Heart right ventricle (tissue), 16 donors: ENCODE results near the gene PIGN. TPM values are rescaled to one million over a fixed set of nuclear protein-coding genes. Genes with fewer than 3 reads are reported as not detected.
"Not testable (repeated sequence)": the region's sequence is repeated elsewhere in the genome, so short reads cannot be mapped to it uniquely, and the experiment has no call there.

Experiments
- ATAC-seq, 8 donors: fragments of 200-7000 bp; cut with Tn5 transposase; one replicate each; pipeline ENCODE4 v1.9.1; 2020; ENCODE audit warnings: mild to moderate bottlenecking in 8 of 8, moderate library complexity in 8 of 8, moderate number of reproducible peaks in 1 of 8
- DNase-seq, 2 donors: peaks; one replicate each; pipeline ENCODE4 v3.0.0-alpha.2; 2020
- H3K27ac ChIP-seq, 10 donors: fragments of 200-600 bp; sonication (generic) in 2 of 10; one replicate each; pipeline versions ENCODE4 v1.5.0 to v1.8.0; 2020 to 2022; ENCODE audit warnings: mild to moderate bottlenecking in 3 of 10
- H3K27me3 ChIP-seq, 7 donors: fragments of 200-600 bp; one replicate each; pipeline ENCODE4 v1.8.0; 2021 to 2022; ENCODE audit warnings: mild to moderate bottlenecking in 2 of 7
- H3K36me3 ChIP-seq, 9 donors: fragments of 200-600 bp; sonication (generic) in 1 of 9; one replicate each; pipeline versions ENCODE4 v1.5.0 to v1.8.0; 2020 to 2022; ENCODE audit warnings: mild to moderate bottlenecking in 2 of 9
- H3K4me1 ChIP-seq, 9 donors: fragments of 200-600 bp; sonication (generic) in 1 of 9; one replicate each; pipeline versions ENCODE4 v1.5.0 to v1.8.0; 2020 to 2022; ENCODE audit warnings: mild to moderate bottlenecking in 4 of 9
- H3K4me3 ChIP-seq, 10 donors: fragments of 200-600 bp; sonication (generic) in 2 of 10; one replicate each; pipeline versions ENCODE4 v1.5.0 to v1.8.0; 2020 to 2022; ENCODE audit warnings: mild to moderate bottlenecking in 7 of 10, moderate library complexity in 2 of 10
- H3K9me3 ChIP-seq, 11 donors: fragments of 200-600 bp in 10 of 11; sonication (generic) in 2 of 11; one replicate each; pipeline versions ENCODE4 v1.5.0 to v1.8.0; 2013 to 2022; ENCODE audit warnings: mild to moderate bottlenecking in 2 of 11, control low read depth in 1 of 11, moderate library complexity in 1 of 11
- CTCF ChIP-seq, 9 donors: fragments of 200-600 bp; sonication (generic) in 2 of 9; IDR thresholded peaks; one replicate each; pipeline versions ENCODE4 v1.5.0 to v1.8.0; 2021 to 2022; ENCODE audit warnings: antibody characterized with exemption in 9 of 9, mild to moderate bottlenecking in 5 of 9, moderate library complexity in 1 of 9
- WGBS, 2 donors: extraction: QIAGEN DNeasy Blood & Tissue Kit; methylation state at CpG; one replicate each; pipeline ENCODE4 v1.1.7; 2013; ENCODE audit warnings: inconsistent platforms in 1 of 2; 5-methylcytosine and 5-hydroxymethylcytosine counted together
- intact Hi-C, 10 donors: fragments of 100-400 bp; cut with DNase I; formaldehyde crosslinking; loops; one replicate each; pipeline versions ENCODE4 v1.11.1 to v1.14.2; 2022
- polyA plus RNA-seq, 2 donors: library from polyadenylated mRNA; stranded (reverse); fragments of 200-250 nt; gene quantifications; one replicate each; pipeline ENCODE4 v1.2.3, GENCODE V29; 2013
- total RNA-seq, 10 donors: library from RNA; stranded (reverse); fragmentation: NEBNext Ultra II Directional in 3 of 10; extraction: Animal tissue kit (Norgen Biotek cat#: 25700) in 3 of 10; gene quantifications; one replicate each; pipeline versions ENCODE4 v1.2.1 to v1.2.4, GENCODE V29; 2021 to 2023
- donor health status: Arrhythmogenic right ventricular cardiomyopathy.
- donor health status: ischemic (EF 13 %, LVEDD 7.1; RV severe dilation, severe dysfunction).
- donor health status: healthy with polysubstance abuse.
- donor health status: DM: no; HTN: yes; CAD: no.
- donor health status: DM: no; HTN: no; CAD: no.
- donor health status: ischemic (EF 25% LVEDD 6.9; RV normal size, moderate dysfunction).
- donor health status: ischemic (EF 25% LVEDD 5.7; RV mildly dilated, moderate dysfunction).
- donor health status: healthy.
- donor health status: DM: yes; HTN: yes; CAD: no.
- donor health status: Ischemic cardiomyopathy.
- donor health status: ischemic (EF 35%, LVEDD 5.7; RV mildly dilated, moderate dysfunction).
- donor health status: nonischemic (EF 11% LVEDD 7.7; RV severe dilation, severe dysfunction).
- donor health status: DM: yes; HTN: yes; CAD: no.
- donor health status: PGD.
- donor health status: ischemic (EF 29% LVEDD 5.4; RV normal size, mild dysfunction).
- donor health status: nonischemic (EF 23%, LVEDD 6.1; RV moderate dilation, normal function).

Gene PIGN
- total and polyA plus RNA-seq, 12 donors, result 4.4 to 31.6 (median 19.7) TPM

- H3K27me3 ChIP-seq, result no peaks in the 10 kb centered on the region
- no peak overlapping the region for H3K4me3 ChIP-seq
- H3K27ac ChIP-seq, result no peak overlapping the region
- DNase-seq (no peak), ATAC-seq (no peak)
- peaks cover 0 to 5% (median 0%) of the 10 kb centered on the region in 9 donors for H3K36me3 ChIP-seq
- no peaks in the 10 kb centered on the region for H3K9me3 ChIP-seq
- 88 to 94% methylated on average over 3 of the region's 3 CpGs for WGBS, 2 donors
- no peak for TF ChIP-seq CTCF (IDR thresholded peaks at IDR 0.05)
- intact Hi-C loops, result no loop called here
- H3K4me1 ChIP-seq, result peaks cover 0 to 9% (median 0%) of the 10 kb centered on the region in 9 donors
These were observed 11.3 kb downstream of the PIGN start for GRCh38 chr18:62175521-62175920.

DNA sequence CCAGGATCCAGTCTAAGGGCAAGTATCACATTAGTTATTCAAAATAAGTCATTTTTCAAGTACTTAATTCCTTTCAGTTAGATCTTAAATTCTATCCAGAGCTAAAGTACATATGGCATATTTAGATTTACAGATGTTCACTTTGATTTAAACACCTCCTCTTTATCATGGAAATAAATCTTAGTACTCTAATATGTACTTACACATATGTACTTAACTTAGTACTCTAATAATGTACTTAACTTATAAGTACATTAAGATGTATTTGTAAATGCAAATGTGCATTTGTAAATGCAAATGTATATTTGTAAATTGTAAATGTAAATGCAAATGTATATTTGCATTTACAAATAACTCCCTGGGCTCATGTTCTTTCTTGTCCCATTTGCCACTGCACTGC, 14.6 kb downstream of the PIGN start:
- no peak for TF ChIP-seq CTCF (IDR thresholded peaks at IDR 0.05)
- peaks cover 0 to 13% (median 0%) of the 10 kb centered on the region in 9 donors for H3K4me1 ChIP-seq
- DNase-seq, result no peak
- no peak overlapping the region for H3K4me3 ChIP-seq
- H3K27ac ChIP-seq, result no peak overlapping the region
- H3K9me3 ChIP-seq, result no peaks in the 10 kb centered on the region
- no peaks in the 10 kb centered on the region for H3K36me3 ChIP-seq
- no peaks in the 10 kb centered on the region for H3K27me3 ChIP-seq
- no peak for ATAC-seq
- intact Hi-C loops, result no loop called here

GRCh38 chr18:62170857-62171256, 16.0 kb downstream of the PIGN start:
- intact Hi-C loops, result no loop called here
- no peaks in the 10 kb centered on the region for H3K9me3 ChIP-seq
- TF ChIP-seq CTCF (IDR thresholded peaks at IDR 0.05), result no peak
- 71 to 74% methylated on average over 1 of the region's 1 CpG for WGBS, 2 donors
- no peak overlapping the region for H3K4me3 ChIP-seq
- no peaks in the 10 kb centered on the region for H3K27me3 ChIP-seq
- peaks cover 0 to 5% (median 0%) of the 10 kb centered on the region in 9 donors for H3K36me3 ChIP-seq
- DNase-seq (no peak), ATAC-seq (peak in 2 of 8 donors; percentile 57 to 79)
- no peak overlapping the region for H3K27ac ChIP-seq
- peaks cover 0 to 13% (median 0%) of the 10 kb centered on the region in 9 donors for H3K4me1 ChIP-seq

- H3K4me3 ChIP-seq, result not testable (repeated sequence)
These were observed 20.3 kb downstream of the PIGN start for GRCh38 chr18:62166524-62166923.

GRCh38 chr18:62165583-62165982, 21.3 kb downstream of the PIGN start:
- 96 to 99% methylated on average over 3 of the region's 3 CpGs for WGBS, 2 donors
- intact Hi-C loops, result no loop called here
- ATAC-seq (no peak), DNase-seq (no peak)
- TF ChIP-seq CTCF (IDR thresholded peaks at IDR 0.05), result no peak
- Histone ChIP-seq H3K27me3 (no peaks in the 10 kb centered on the region), H3K4me3 (no peak overlapping the region), H3K4me1 (peaks cover 0 to 4% (median 0%) of the 10 kb centered on the region in 9 donors), H3K27ac (no peak overlapping the region), H3K36me3 (peaks cover 0 to 9% (median 0%) of the 10 kb centered on the region in 9 donors), H3K9me3 (no peaks in the 10 kb centered on the region)

More at GRCh38 chr18:62166524-62166923, 20.3 kb downstream of the PIGN start:
- H3K9me3 ChIP-seq, H3K27ac ChIP-seq, ATAC-seq, H3K36me3 ChIP-seq, intact Hi-C loops, H3K27me3 ChIP-seq, DNase-seq: not testable (repeated sequence)
- WGBS, 2 donors, result 90 to 97% methylated on average over 1 of the region's 1 CpG
- H3K4me1 ChIP-seq, result peaks cover 0 to 13% (median 0%) of the 10 kb centered on the region in 9 donors
